Measurements from ENCODE around the gene GRID1.
"Not testable (repeated sequence)": the region's sequence is repeated elsewhere in the genome, so short reads cannot be mapped to it uniquely, and the experiment has no call there.

The GRID1 gene

DNA sequence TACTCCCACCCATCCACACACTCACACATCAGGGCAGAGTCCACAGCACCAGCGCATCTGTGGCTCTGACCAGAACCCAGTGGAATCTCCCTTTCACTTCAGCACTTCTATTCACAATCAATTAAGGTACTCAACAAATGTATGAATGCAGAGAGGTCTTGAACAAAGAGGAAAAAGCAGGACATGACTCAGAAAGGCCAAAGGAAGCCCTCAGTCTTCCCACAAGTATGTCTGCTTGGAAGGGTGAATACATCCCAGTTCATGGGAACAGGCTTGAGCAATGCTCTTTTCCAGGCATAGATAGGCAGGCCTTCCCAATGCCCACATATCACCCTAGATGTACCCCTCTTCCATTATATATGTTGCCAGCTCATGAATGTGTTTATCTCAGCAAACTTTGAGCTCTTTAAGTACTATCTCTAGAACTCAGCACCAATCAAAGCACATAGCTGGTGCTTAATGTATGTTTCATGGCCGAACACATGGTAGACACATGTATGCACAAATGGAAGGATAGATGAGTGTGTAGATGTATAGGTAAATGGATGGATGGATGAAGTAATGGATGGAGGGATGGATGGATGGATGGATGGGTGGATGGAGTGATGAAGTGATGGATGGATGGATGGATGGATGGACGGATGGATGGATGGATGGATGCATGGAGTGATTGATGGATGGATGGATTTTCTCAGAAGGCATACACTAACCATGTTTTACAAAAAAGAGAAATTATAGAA lies 507.6 kb downstream of the GRID1 start:
- no peak for DNase-seq

DNA sequence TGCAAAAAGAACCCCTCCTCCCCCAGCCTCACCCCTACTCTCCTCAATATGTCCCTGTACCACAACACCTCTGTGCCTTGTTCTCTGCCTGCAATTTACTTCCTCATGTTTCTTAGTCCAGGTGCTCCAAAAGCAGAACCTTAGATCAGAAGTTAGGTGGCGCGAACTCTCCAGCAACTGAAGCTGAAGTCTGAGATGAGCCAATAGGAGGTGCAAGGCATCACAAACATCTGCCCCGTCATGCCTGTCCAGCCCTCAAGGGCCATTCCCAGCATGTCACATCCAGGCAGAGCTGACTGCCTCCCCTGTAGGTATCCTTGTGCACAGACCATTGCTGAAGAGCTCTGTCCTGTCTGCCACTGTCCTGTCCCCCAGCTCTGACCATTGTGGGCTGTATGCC lies 508.8 kb downstream of the GRID1 start:
- DNase-seq = no peak

DNA sequence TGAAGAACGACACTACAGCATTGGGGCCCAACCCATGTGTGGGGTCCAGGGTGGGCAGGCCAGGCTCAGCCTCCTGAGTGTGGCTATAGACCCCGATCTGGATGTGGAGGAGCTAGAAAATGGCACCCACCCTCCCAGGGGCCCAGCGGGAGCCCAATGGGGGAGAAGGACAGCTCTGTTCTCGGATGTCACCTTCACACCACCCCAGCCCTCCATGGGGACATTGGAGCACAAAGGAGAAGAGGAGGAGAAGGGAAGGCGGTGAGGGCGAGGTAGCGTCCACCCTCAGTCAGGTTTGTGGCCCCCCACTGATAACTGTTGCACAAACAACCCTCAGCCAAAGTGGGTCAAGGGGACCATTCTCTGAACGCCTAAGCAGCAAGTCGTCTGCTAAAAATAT lies 509.3 kb downstream of the GRID1 start:
- no peak for DNase-seq

DNA sequence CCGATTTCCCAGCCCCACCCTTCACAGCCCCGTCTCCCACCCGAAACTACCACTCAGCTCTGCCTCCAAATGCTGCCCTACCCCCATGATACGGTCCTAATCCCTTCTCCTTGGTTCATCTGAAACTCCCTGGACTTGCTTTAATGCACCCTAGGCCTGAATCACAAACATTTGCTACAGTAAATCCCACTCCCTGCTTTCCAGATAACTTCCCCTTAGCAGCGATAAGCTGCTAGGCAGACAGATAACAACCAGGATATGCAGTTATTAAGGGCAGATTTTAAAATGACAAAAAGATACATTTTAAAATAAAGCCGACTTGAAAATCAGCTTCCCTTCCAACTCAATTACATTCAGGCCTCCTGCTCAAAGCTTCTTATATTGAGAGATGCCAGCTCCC lies 514.7 kb downstream of the GRID1 start:
- DNase-seq = no peak

DNA sequence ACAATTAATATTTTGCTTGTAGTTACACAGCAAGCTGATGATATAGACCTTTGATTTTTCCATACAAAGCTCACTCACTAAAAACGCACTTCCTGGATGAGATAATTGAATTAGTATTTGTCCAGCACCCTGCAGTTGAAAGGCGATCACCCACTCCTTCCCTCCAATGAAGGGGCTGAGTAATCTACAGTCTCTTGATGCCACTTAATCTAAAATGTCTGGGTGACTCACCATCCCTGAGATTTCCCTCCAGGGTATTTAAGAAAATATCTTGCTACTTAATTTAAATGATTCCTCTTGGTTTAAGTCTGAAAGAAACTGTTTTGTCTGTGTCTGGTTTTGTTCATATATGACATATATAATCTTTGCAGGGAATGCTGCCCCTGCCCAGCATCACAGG lies 515.3 kb downstream of the GRID1 start:
- DNase-seq = no peak

DNA sequence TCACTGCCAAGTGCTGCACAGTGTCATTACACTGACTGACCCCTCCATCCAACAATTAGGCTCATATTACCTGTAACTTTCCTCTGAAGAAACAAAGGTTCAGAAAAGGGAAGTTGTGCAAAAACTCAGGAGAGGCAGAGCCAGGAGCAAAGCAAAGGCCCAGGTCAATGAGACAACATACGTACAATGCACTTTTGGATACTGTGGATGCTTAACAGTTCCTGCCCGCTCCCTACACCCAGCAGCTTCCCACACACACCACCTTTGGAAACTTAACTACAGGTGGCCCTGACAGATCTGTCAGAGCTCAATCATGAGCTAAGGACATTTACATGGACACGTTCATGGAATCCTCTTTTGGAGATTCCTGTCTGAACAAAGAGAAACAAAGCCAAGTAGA lies 515.9 kb downstream of the GRID1 start:
- DNase-seq = no peak

GRCh38 chr10:85849315-85849714 lies 517.3 kb downstream of the GRID1 start:
- no peak for DNase-seq

- DNase-seq = no peak
Measured at GRCh38 chr10:85848756-85849155, 517.8 kb downstream of the GRID1 start.

DNA sequence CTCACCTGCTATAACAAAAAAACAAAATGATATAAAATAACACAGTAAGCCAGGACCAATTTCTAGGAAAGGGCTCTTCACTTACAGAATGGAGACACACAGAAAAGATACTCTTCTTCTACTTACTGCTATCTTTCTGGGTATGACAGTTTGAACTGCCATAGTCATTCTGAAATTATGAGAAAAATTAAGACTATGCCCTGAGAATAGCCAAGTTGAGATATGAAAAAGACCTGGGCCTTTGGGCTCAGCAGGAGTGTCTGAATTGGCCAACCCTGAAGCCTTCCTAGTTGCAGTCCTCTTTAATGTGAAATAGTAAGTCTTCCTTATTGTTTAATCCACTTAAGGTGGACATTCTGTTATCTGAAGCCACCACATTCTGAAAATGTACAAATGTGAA lies 519.5 kb downstream of the GRID1 start:
- no peak for DNase-seq

DNA sequence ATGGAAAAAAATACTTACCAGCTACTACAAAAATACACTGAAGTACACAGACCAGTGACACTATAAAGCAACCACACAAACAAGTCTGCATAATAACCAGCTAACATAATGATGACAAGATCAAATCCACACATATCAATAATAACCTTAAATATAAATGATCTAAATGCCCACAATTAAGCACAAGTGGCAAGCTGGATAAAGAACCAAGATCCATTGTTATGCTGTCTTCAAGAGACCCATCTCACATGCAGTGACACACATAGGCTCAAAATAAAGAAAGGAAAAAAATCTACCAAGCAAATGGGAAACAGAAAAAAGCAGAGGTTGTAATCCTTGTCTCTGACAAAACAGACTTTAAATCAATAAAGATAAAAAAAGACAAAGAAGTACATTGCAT lies 527.9 kb downstream of the GRID1 start:
- not testable (repeated sequence) for DNase-seq

DNA sequence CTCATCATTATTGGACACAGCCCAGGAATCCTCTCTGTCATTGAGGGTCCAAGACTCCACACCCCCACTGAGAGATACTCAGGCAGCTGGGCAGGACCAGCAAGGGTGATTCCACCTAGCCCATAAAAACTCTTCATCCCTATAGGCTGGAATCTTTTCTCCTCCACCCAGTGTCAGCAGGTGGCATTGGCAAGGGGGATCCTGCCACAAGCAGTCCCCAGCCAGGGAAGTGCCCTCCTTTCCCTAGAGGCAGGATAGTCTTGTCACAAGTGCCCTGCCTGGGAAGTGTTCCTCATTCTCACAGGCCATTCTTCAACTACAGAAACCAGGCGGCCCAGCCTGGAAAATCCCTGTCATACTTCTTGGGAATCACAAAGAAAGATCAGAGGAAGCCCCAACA lies 533.6 kb downstream of the GRID1 start:
- no peak for DNase-seq

DNA sequence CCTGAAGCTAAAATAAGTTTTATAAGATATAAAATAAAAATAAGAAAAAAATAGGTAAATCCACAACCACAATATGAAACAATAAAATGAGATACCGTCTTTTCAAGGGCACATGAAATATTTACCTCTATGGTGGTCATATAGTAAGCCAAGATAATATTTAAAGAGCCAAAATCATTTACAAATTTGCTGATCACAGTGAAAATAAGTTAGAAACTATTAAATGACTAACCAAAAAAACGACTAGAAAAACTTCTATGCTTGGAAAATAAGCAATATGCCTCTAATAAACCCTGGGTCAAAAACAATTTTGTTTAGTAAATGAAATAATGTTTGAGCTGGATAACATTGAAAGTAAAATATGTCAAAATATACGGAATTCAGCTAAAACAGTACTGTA lies 535.2 kb downstream of the GRID1 start:
- no peak for DNase-seq

DNA sequence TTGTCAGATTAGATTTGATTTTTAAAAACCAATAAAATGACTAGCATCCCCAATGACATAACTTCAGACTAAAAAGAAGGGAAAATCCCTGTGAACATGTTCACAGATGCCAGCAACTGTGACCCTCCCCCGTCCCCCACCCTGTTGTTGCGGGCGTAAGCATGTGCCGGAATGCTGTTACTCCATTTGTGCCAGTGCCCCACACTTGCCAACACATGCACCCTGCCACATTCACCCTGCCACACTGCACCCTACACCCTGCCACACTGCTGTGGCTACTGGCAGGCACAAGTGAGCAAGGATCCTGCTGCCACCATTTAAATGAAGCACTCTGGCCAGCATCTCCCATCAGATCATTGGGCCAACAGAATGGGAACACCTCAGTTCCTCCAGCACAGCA lies 540.2 kb downstream of the GRID1 start:
- no peak for DNase-seq

- no peak for DNase-seq
Measured at GRCh38 chr10:85811405-85811804, 555.2 kb downstream of the GRID1 start.

DNA sequence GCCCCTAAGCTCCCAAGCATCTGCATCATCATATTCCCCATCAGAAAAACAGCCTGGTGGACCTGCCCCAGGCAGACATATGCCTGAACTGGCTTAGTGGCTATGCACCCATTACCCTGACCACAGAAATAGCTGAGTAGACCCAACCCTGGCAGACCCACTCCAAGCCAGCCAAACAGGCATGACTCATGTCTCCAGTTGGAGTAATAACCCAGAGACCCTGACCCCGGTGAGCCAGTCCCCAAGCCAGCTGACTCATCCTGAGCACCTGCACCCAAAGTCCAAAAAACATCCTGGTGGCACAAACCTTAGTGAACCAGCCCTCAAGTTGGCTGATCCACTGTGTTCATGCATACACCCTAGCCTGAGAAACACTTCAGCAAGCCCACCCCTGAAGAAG lies 555.9 kb downstream of the GRID1 start:
- DNase-seq = no peak

- no peak for DNase-seq
Measured at GRCh38 chr10:85795460-85795859, 571.1 kb downstream of the GRID1 start.

- DNase-seq = no peak
Measured at GRCh38 chr10:85794553-85794952, 572.0 kb downstream of the GRID1 start.

- no peak for DNase-seq
Measured at GRCh38 chr10:85792533-85792858, 574.1 kb downstream of the GRID1 start.

GRCh38 chr10:85791818-85792532 lies 574.6 kb downstream of the GRID1 start:
- DNase-seq = no peak

GRCh38 chr10:85789982-85790789 lies 576.4 kb downstream of the GRID1 start:
- no peak for DNase-seq

- DNase-seq = no peak
Measured at GRCh38 chr10:85789125-85789524, 577.5 kb downstream of the GRID1 start.

GRCh38 chr10:85788570-85788969 lies 578.0 kb downstream of the GRID1 start:
- DNase-seq = no peak

GRCh38 chr10:85787881-85788280 lies 578.7 kb downstream of the GRID1 start:
- DNase-seq = no peak

- no peak for DNase-seq
Measured at GRCh38 chr10:85787393-85787792, 579.2 kb downstream of the GRID1 start.

Measured in suppressor macrophage (primary cell).